Endothelial cell of umbilical vein (primary cell): ENCODE results near the gene SEMA4B. TPM values are rescaled to one million over a fixed set of nuclear protein-coding genes. Genes with fewer than 3 reads are reported as not detected.

Experiments used
- BruUV-seq: library from RNA; stranded (reverse); fragments of 400-500 nt; replicated peaks from 2 replicates; lab custom pipeline; 2021; lab: Mats Ljungman, UMichigan
- CTCF ChIA-PET: fragments of 300-600, 350-600 bp; sonication (Branson Sonifier 250); formaldehyde crosslinking; loops from one replicate; lab custom pipeline; 2021; ENCODE audit warnings: antibody characterized with exemption, inconsistent platforms; lab: Charles Lee
- POLR2A ChIA-PET: fragments of 300-600, 350-600 bp; sonication (Branson Sonifier 250); formaldehyde crosslinking; loops from one replicate; lab custom pipeline; 2021; ENCODE audit warnings: antibody characterized with exemption, inconsistent platforms; lab: Charles Lee
- DNase-seq: peaks from one replicate; pipeline ENCODE4 v3.0.0-alpha.2; 2011; ENCODE audit warnings: low read depth, low spot score
- FAIRE-seq: peaks from 2 replicates; lab custom pipeline; 2011; peaks lifted over from hg19 to GRCh38; lab: Jason Lieb, UNC
- H2AFZ ChIP-seq: 2 replicates; pipeline ENCODE4 v1.6.0; 2012; ENCODE audit warnings: low read depth, low read length, control low read depth, inconsistent platforms
- H3K27ac ChIP-seq: 2 replicates; pipeline ENCODE4 v1.5.1; 2011; ENCODE audit warnings: low read depth, mild to moderate bottlenecking, control low read depth, low read length, moderate library complexity; ENCODE audit not compliant: insufficient read depth
- H3K27me3 ChIP-seq, 2 experiments: 2 replicates each; pipeline versions ENCODE4 v1.6.0 to v1.6.1; 2011; ENCODE audit warnings: low read length in 2 of 2, mixed read lengths in 1 of 2; ENCODE audit not compliant: control insufficient read depth in 2 of 2, insufficient read depth in 2 of 2
- H3K36me3 ChIP-seq, 2 experiments: 2 replicates in 1 of 2; 3 replicates in 1 of 2; pipeline ENCODE4 v1.5.1; 2011; ENCODE audit warnings: low read length in 2 of 2, mild to moderate bottlenecking in 1 of 2, moderate library complexity in 1 of 2; ENCODE audit not compliant: control insufficient read depth in 2 of 2, insufficient read depth in 2 of 2; ENCODE audit errors: extremely low read depth in 1 of 2
- H3K4me1 ChIP-seq: 3 replicates; pipeline ENCODE4 v1.5.1; 2011; ENCODE audit warnings: mild to moderate bottlenecking, low read length; ENCODE audit not compliant: control insufficient read depth, insufficient read depth; ENCODE audit errors: extremely low read depth
- H3K4me2 ChIP-seq: 2 replicates; pipeline ENCODE4 v1.6.1; 2011; ENCODE audit warnings: low read length, control low read depth, mixed read lengths; ENCODE audit not compliant: insufficient read depth
- H3K4me3 ChIP-seq, 3 experiments: fragments of 200-600 bp in 1 of 3; sonication (generic), shearing (Covaris generic) in 1 of 3; replicated peaks in 1 of 3; 2 replicates each; pipeline ENCODE4 v1.5.1; 2011 to 2016; ENCODE audit warnings: control low read depth in 3 of 3, low read length in 3 of 3, mild to moderate bottlenecking in 2 of 3, inconsistent platforms in 1 of 3, low read depth in 1 of 3, moderate library complexity in 1 of 3; ENCODE audit not compliant: insufficient read depth in 1 of 3
- H3K79me2 ChIP-seq: 2 replicates; pipeline ENCODE4 v1.6.0; 2012; ENCODE audit warnings: low read length, inconsistent platforms; ENCODE audit not compliant: control insufficient read depth, insufficient read depth
- H3K9ac ChIP-seq: replicated peaks from 2 replicates; pipeline ENCODE3; 2011; ENCODE audit warnings: low read length, control low read depth; ENCODE audit not compliant: insufficient read depth; ENCODE audit errors: extremely low read depth
- H3K9me1 ChIP-seq: replicated peaks from 3 replicates; pipeline ENCODE4 v1.6.0; 2011; ENCODE audit warnings: mild to moderate bottlenecking, low read length; ENCODE audit not compliant: control insufficient read depth, insufficient read depth; ENCODE audit errors: extremely low read depth
- H3K9me3 ChIP-seq: replicated peaks from 2 replicates; pipeline ENCODE4 v1.5.1; 2012; ENCODE audit warnings: low read length, inconsistent platforms; ENCODE audit not compliant: control insufficient read depth, insufficient read depth
- H4K20me1 ChIP-seq: replicated peaks from 2 replicates; pipeline ENCODE3; 2011; ENCODE audit warnings: mild to moderate bottlenecking, low read length; ENCODE audit not compliant: control insufficient read depth, insufficient read depth; ENCODE audit errors: extremely low read depth
- EZH2 ChIP-seq: IDR thresholded peaks from 2 replicates; pipeline ENCODE4 v1.6.1; 2012; ENCODE audit warnings: borderline replicate concordance, low read depth, mild to moderate bottlenecking, moderate library complexity, low read length, inconsistent platforms; ENCODE audit not compliant: severe bottlenecking
- FOS ChIP-seq: IDR thresholded peaks from 2 replicates; pipeline ENCODE4 v1.6.1; 2011; ENCODE audit warnings: mild to moderate bottlenecking, low read length, moderate library complexity, borderline replicate concordance; ENCODE audit not compliant: insufficient read depth
- GATA2 ChIP-seq: IDR thresholded peaks from 2 replicates; pipeline ENCODE4 v1.7.0; 2011; ENCODE audit warnings: low read depth, mild to moderate bottlenecking, moderate library complexity, mixed read lengths, low read length; ENCODE audit not compliant: insufficient read length, insufficient read depth
- JUN ChIP-seq: IDR thresholded peaks from 2 replicates; pipeline ENCODE4 v1.6.1; 2011; ENCODE audit warnings: borderline replicate concordance, low read depth; ENCODE audit not compliant: insufficient read length, insufficient read depth
- MYC ChIP-seq: IDR thresholded peaks from one replicate; pipeline ENCODE4 v1.6.1; 2011; ENCODE audit warnings: mild to moderate bottlenecking, low read depth, low read length
- POLR2A ChIP-seq: IDR thresholded peaks from 2 replicates; pipeline ENCODE4 v1.6.1; 2012; ENCODE audit warnings: low read depth, mild to moderate bottlenecking, control low read depth, low read length
- POLR2AphosphoS5 ChIP-seq: IDR thresholded peaks from 2 replicates; pipeline ENCODE4 v1.6.1; 2012; ENCODE audit warnings: low read depth, mild to moderate bottlenecking, control low read depth, low read length, moderate library complexity; ENCODE audit not compliant: insufficient read depth
- dilution Hi-C: fragments of 300-500 bp; cut with MboI; formaldehyde crosslinking; loops from one replicate; pipeline ENCODE4 v1.15.0; 2019; ENCODE audit warnings: low sequenced_read_pairs; ENCODE audit not compliant: extremely low pct_ligation_motif_present
- intact Hi-C: fragments of 100-400 bp; cut with micrococcal nuclease; formaldehyde crosslinking; loops from one replicate; pipeline ENCODE4 v1.10.0; 2022
- polyA plus RNA-seq, 4 experiments: library from polyadenylated mRNA; depleted of rRNA in 3 of 4; stranded (reverse) in 3 of 4; unstranded in 1 of 4; fragments of >200 nt; gene quantifications; 2 replicates each; pipeline versions ENCODE4 v1.2.1 to v1.2.3, GENCODE V29; 2011 to 2012; ENCODE audit warnings: missing spikeins in 1 of 4
- total RNA-seq: library from RNA; stranded (reverse); gene quantifications from 2 replicates; pipeline ENCODE4 v1.2.3, GENCODE V29; 2021
- TF ChIP-seq, protein P1 (sequence below): IDR thresholded peaks from 2 replicates; pipeline ENCODE4 v1.6.1; 2011; ENCODE audit not compliant: insufficient read depth, insufficient read length
- TF ChIP-seq, protein P2 (sequence below), 2 donors: IDR thresholded peaks; 1 replicate in 1 of 2; 2 replicates in 1 of 2; pipeline ENCODE4 v1.5.1; 2011; ENCODE audit warnings: low read length in 2 of 2, mild to moderate bottlenecking in 2 of 2, moderate library complexity in 2 of 2, control low read depth in 1 of 2, inconsistent platforms in 1 of 2, low read depth in 1 of 2; ENCODE audit not compliant: insufficient read depth in 1 of 2; ENCODE audit errors: extremely low read depth in 1 of 2

Gene SEMA4B
- total and polyA plus RNA-seq, 2 donors (not counting 3 experiments of a cell fraction or from before 2014, with no cell fraction given), result 6.1 to 7.1 TPM

DNA sequence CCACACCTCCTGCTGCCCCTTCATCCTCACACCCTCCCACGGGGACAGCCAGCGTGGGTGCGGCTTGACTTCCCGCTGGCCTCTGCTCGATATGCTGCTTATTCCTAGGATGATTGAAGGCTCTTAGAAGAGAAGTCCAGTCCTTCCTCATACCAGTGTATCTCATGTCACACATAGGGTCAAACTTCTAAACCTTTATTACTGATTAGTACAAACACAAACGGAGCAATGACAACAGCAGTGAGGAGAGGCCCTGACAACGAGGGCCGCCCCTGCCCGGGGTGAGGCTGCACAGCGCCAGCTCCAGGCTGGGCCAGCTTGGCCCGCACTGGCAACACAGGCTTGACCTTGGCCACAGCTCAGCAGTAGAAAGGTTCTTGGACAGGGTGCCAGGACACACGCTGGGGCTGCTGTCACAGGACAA, 29.0 kb downstream of the SEMA4B start:
- FAIRE-seq, result no peak
- dilution Hi-C loops (no loop called here), intact Hi-C loops (loop anchor here (5.0 kb wide), 1 partner anchor 128 kb away; the partner anchor contains the start of gene IDH2)
- Histone ChIP-seq H3K9ac (no peak overlapping the region), H3K9me3 (no peaks in the 10 kb centered on the region), H4K20me1 (no peaks in the 10 kb centered on the region), H3K36me3 (peaks cover 3 to 17% of the 10 kb centered on the region in 2 experiments), H3K79me2 (peaks cover 11% of the 10 kb centered on the region), H2AFZ (no peak overlapping the region), H3K27ac (no peak overlapping the region), H3K27me3 (no peaks in the 10 kb centered on the region), H3K9me1 (no peaks in the 10 kb centered on the region), H3K4me1 (peaks cover 18% of the 10 kb centered on the region), H3K4me2 (no peak overlapping the region), H3K4me3 (no peak overlapping the region)
- no peak for DNase-seq
- CTCF ChIA-PET, result interaction anchor here (1.0 to 5.2 kb wide), 3 partner anchors 9 to 15 kb away, joined by 3 to 47 read pairs (median 4); no protein-coding TSS in a partner anchor
- TF ChIP-seq POLR2A (no peak), GATA2 (no peak), FOS (no peak), EZH2 (no peak), MYC (no peak), POLR2AphosphoS5 (no peak), JUN (no peak)
- TF ChIP-seq, protein P1, sequence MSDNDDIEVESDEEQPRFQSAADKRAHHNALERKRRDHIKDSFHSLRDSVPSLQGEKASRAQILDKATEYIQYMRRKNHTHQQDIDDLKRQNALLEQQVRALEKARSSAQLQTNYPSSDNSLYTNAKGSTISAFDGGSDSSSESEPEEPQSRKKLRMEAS, result no peak
- TF ChIP-seq, protein P2, sequence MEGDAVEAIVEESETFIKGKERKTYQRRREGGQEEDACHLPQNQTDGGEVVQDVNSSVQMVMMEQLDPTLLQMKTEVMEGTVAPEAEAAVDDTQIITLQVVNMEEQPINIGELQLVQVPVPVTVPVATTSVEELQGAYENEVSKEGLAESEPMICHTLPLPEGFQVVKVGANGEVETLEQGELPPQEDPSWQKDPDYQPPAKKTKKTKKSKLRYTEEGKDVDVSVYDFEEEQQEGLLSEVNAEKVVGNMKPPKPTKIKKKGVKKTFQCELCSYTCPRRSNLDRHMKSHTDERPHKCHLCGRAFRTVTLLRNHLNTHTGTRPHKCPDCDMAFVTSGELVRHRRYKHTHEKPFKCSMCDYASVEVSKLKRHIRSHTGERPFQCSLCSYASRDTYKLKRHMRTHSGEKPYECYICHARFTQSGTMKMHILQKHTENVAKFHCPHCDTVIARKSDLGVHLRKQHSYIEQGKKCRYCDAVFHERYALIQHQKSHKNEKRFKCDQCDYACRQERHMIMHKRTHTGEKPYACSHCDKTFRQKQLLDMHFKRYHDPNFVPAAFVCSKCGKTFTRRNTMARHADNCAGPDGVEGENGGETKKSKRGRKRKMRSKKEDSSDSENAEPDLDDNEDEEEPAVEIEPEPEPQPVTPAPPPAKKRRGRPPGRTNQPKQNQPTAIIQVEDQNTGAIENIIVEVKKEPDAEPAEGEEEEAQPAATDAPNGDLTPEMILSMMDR (IDR thresholded peaks at IDR 0.05; ENCODE audit: extremely low read depth in 1 of 2, insufficient read depth in 1 of 2, low read depth in 1 of 2, low read length in 2 of 2), result no peak
- no TSS peak for BruUV-seq
- POLR2A ChIA-PET, result no interaction called here
